ENCODE measurements around the gene STK17A.
"Not testable (repeated sequence)": the region's sequence is repeated elsewhere in the genome, so short reads cannot be mapped to it uniquely, and the experiment has no call there.

STK17A gene

GRCh38 chr7:43658718-43659548 is 76.0 kb downstream of the STK17A start:
- peak; percentile 87 for DNase-seq (ENCODE audit: low read depth)

- no peak for DNase-seq (ENCODE audit: low read depth)
Observed at GRCh38 chr7:43659549-43659896, 76.6 kb downstream of the STK17A start.

GRCh38 chr7:43660141-43660540 is 77.2 kb downstream of the STK17A start:
- DNase-seq (ENCODE audit: low read depth) = no peak

GRCh38 chr7:43664681-43665080 is 81.8 kb downstream of the STK17A start:
- DNase-seq (ENCODE audit: low read depth) = no peak

GRCh38 chr7:43666938-43667337 is 84.0 kb downstream of the STK17A start:
- peak; percentile 45 for DNase-seq (ENCODE audit: low read depth)

GRCh38 chr7:43668035-43668434 is 85.1 kb downstream of the STK17A start:
- DNase-seq (ENCODE audit: low read depth) = no peak

- no peak for DNase-seq (ENCODE audit: low read depth)
Observed at GRCh38 chr7:43669286-43670081, 86.6 kb downstream of the STK17A start.

- no peak for DNase-seq (ENCODE audit: low read depth)
Observed at GRCh38 chr7:43671521-43671920, 88.6 kb downstream of the STK17A start.

GRCh38 chr7:43673243-43673976 is 90.5 kb downstream of the STK17A start:
- not testable (repeated sequence) for DNase-seq (ENCODE audit: low read depth)

GRCh38 chr7:43674559-43675436 is 91.9 kb downstream of the STK17A start:
- peak; percentile 94 for DNase-seq (ENCODE audit: low read depth)

Measured in ELR (cell line).